Caco-2 (cell line): ENCODE data around the gene TUBAL3. TPM values are rescaled to one million over a fixed set of nuclear protein-coding genes. Genes with fewer than 3 reads are reported as not detected.
A peak's percentile ranks its signal among the peaks of the same experiment; 100 is the strongest.

Experiments
- BruUV-seq: library from RNA; stranded (reverse); fragments of 400-500 nt; replicated peaks from 2 replicates; lab custom pipeline; 2021; lab: Mats Ljungman, UMichigan
- CTCF ChIA-PET: fragments of 300-600 bp; sonication (Branson Sonifier 250); formaldehyde crosslinking; loops from one replicate; lab custom pipeline; 2022; ENCODE audit warnings: antibody characterized with exemption; lab: Charles Lee
- POLR2A ChIA-PET: fragments of 300-600 bp; sonication (Branson Sonifier 250); formaldehyde crosslinking; loops from one replicate; lab custom pipeline; 2022; ENCODE audit warnings: antibody characterized with exemption; lab: Charles Lee
- DNase-seq, 2 experiments: peaks; one replicate each; pipeline versions ENCODE4 v3.0.0 to v3.0.0-alpha.2; 2020 to 2022
- H3K27me3 ChIP-seq: replicated peaks from 2 replicates; pipeline ENCODE4 v1.6.0; 2011; ENCODE audit warnings: low read length; ENCODE audit not compliant: control insufficient read depth, insufficient read depth
- H3K36me3 ChIP-seq: 2 replicates; pipeline ENCODE4 v1.5.1; 2011; ENCODE audit warnings: low read length; ENCODE audit not compliant: control insufficient read depth, insufficient read depth
- H3K4me1 ChIP-seq: fragments of 250-450 bp; sonication (Bioruptor Pico); 2 replicates; pipeline ENCODE4 v1.5.1; 2020; ENCODE audit warnings: mild to moderate bottlenecking
- H3K4me3 ChIP-seq: 2 replicates; pipeline ENCODE4 v1.5.1; 2011; ENCODE audit warnings: low read depth, mild to moderate bottlenecking, control low read depth, low read length
- H3K9me3 ChIP-seq: fragments of 250-450 bp; sonication (Bioruptor Pico); 2 replicates; pipeline ENCODE4 v1.5.1; 2020; ENCODE audit warnings: mild to moderate bottlenecking, moderate library complexity
- H3K27ac Mint-ChIP-seq: one replicate; pipeline ENCODE4 v1.8.0; 2022; ENCODE audit warnings: mixed read lengths; ENCODE audit not compliant: unreplicated experiment
- H3K27me3 Mint-ChIP-seq: one replicate; pipeline ENCODE4 v1.8.0; 2022; ENCODE audit warnings: mixed read lengths; ENCODE audit not compliant: insufficient read depth, unreplicated experiment
- H3K36me3 Mint-ChIP-seq: one replicate; pipeline ENCODE4 v1.8.0; 2022; ENCODE audit warnings: mild to moderate bottlenecking, mixed read lengths; ENCODE audit not compliant: insufficient read depth, unreplicated experiment
- H3K4me1 Mint-ChIP-seq: one replicate; pipeline ENCODE4 v1.8.0; 2022; ENCODE audit warnings: low read depth, mixed read lengths; ENCODE audit not compliant: unreplicated experiment
- H3K4me3 Mint-ChIP-seq: one replicate; pipeline ENCODE4 v1.8.0; 2022; ENCODE audit warnings: mild to moderate bottlenecking, moderate library complexity, mixed read lengths; ENCODE audit not compliant: unreplicated experiment
- H3K9me3 Mint-ChIP-seq: one replicate; pipeline ENCODE4 v1.8.0; 2022; ENCODE audit warnings: mixed read lengths; ENCODE audit not compliant: unreplicated experiment
- CTCF ChIP-seq, 2 experiments: fragments of 200-600 bp in 1 of 2; IDR thresholded peaks; 1 replicate in 1 of 2; 2 replicates in 1 of 2; pipeline versions ENCODE4 v1.5.1 to v1.8.0; 2011 to 2022; ENCODE audit warnings: antibody characterized with exemption in 1 of 2, control low read depth in 1 of 2, inconsistent platforms in 1 of 2, low read depth in 1 of 2, low read length in 1 of 2, mild to moderate bottlenecking in 1 of 2, moderate library complexity in 1 of 2; ENCODE audit not compliant: insufficient read depth in 1 of 2, severe bottlenecking in 1 of 2, unreplicated experiment in 1 of 2
- intact Hi-C: fragments of 100-400 bp; cut with micrococcal nuclease; formaldehyde crosslinking; loops from one replicate; pipeline ENCODE4 v1.10.0; 2022; ENCODE audit not compliant: unreplicated experiment
- total RNA-seq: library from RNA; stranded (reverse); gene quantifications from 2 replicates; pipeline ENCODE4 v1.2.3, GENCODE V29; 2022

Gene TUBAL3
- total RNA-seq, 1 experiment from 2014 or later = 0.39 TPM

GRCh38 chr10:5370493-5371352 lies 33.9 kb downstream of the TUBAL3 start:
- Mint-ChIP-seq H3K4me1 (peaks cover 10% of the 10 kb centered on the region), H3K36me3 (no peaks in the 10 kb centered on the region), H3K27me3 (peaks cover 14% of the 10 kb centered on the region), H3K4me3 (no peak overlapping the region), H3K27ac (no peak overlapping the region), H3K9me3 (peaks cover 35% of the 10 kb centered on the region)
- Histone ChIP-seq H3K4me1 (no peaks in the 10 kb centered on the region), H3K27me3 (no peaks in the 10 kb centered on the region), H3K9me3 (peaks cover 11% of the 10 kb centered on the region), H3K4me3 (no peak overlapping the region), H3K36me3 (no peaks in the 10 kb centered on the region)
- no peak for TF ChIP-seq CTCF (IDR thresholded peaks at IDR 0.05; ENCODE audit: insufficient read depth in 1 of 2, low read depth in 1 of 2, low read length in 1 of 2, severe bottlenecking in 1 of 2, unreplicated experiment in 1 of 2)
- no TSS peak for BruUV-seq
- CTCF ChIA-PET = no interaction called here
- no peak for DNase-seq
- POLR2A ChIA-PET = no interaction called here
- intact Hi-C loops = no loop called here

- H3K36me3 ChIP-seq = no peaks in the 10 kb centered on the region
- intact Hi-C loops = no loop called here
- peaks cover 14% of the 10 kb centered on the region for H3K27me3 Mint-ChIP-seq
- H3K4me1 Mint-ChIP-seq = peaks cover 11% of the 10 kb centered on the region
- H3K36me3 Mint-ChIP-seq = no peaks in the 10 kb centered on the region
- no peaks in the 10 kb centered on the region; the same call in 1 of the 2 replicates for H3K27me3 ChIP-seq
- ChIA-PET POLR2A (no interaction called here), CTCF (no interaction called here)
- H3K27ac Mint-ChIP-seq = no peak overlapping the region
- H3K4me3 Mint-ChIP-seq = no peak overlapping the region
- no peak overlapping the region for H3K4me3 ChIP-seq
- BruUV-seq = no TSS peak
- no peak for TF ChIP-seq CTCF (IDR thresholded peaks at IDR 0.05; ENCODE audit: insufficient read depth in 1 of 2, low read depth in 1 of 2, low read length in 1 of 2, severe bottlenecking in 1 of 2, unreplicated experiment in 1 of 2)
- no peak for DNase-seq
- peaks cover 11% of the 10 kb centered on the region for H3K9me3 ChIP-seq
- peaks cover 32% of the 10 kb centered on the region for H3K9me3 Mint-ChIP-seq
- H3K4me1 ChIP-seq = 0 out of 2 replicates have a peak, but pooled peaks cover 5% of the 10 kb centered on the region
These were observed 35.1 kb downstream of the TUBAL3 start for GRCh38 chr10:5369362-5370158.

GRCh38 chr10:5365928-5366327 lies 38.7 kb downstream of the TUBAL3 start:
- Histone ChIP-seq H3K36me3 (no peaks in the 10 kb centered on the region), H3K27me3 (peaks cover 2% of the 10 kb centered on the region), H3K4me1 (0 out of 2 replicates have a peak, but pooled peaks cover 5% of the 10 kb centered on the region), H3K4me3 (no peak overlapping the region), H3K9me3 (peaks cover 1% of the 10 kb centered on the region)
- Mint-ChIP-seq H3K9me3 (peaks cover 18% of the 10 kb centered on the region), H3K4me1 (peaks cover 7% of the 10 kb centered on the region), H3K4me3 (peak overlapping the region; percentile 21), H3K36me3 (no peaks in the 10 kb centered on the region), H3K27ac (no peak overlapping the region), H3K27me3 (peaks cover 27% of the 10 kb centered on the region)
- no peak for DNase-seq
- TF ChIP-seq CTCF (IDR thresholded peaks at IDR 0.05; ENCODE audit: insufficient read depth in 1 of 2, low read depth in 1 of 2, low read length in 1 of 2, severe bottlenecking in 1 of 2, unreplicated experiment in 1 of 2) = no peak
- intact Hi-C loops = no loop called here
- CTCF ChIA-PET = no interaction called here
- POLR2A ChIA-PET = no interaction called here
- no TSS peak for BruUV-seq
